ENCODE results near the gene SNX17. TPM values are rescaled to one million over a fixed set of nuclear protein-coding genes. Genes with fewer than 3 reads are reported as not detected.

Gene SNX17, protein sequence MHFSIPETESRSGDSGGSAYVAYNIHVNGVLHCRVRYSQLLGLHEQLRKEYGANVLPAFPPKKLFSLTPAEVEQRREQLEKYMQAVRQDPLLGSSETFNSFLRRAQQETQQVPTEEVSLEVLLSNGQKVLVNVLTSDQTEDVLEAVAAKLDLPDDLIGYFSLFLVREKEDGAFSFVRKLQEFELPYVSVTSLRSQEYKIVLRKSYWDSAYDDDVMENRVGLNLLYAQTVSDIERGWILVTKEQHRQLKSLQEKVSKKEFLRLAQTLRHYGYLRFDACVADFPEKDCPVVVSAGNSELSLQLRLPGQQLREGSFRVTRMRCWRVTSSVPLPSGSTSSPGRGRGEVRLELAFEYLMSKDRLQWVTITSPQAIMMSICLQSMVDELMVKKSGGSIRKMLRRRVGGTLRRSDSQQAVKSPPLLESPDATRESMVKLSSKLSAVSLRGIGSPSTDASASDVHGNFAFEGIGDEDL
- total RNA-seq (2022; extraction: Qiagen RNA extraction; ENCODE audit: low read depth): 123 to 145 TPM (median 138 TPM) in 5 replicates

GRCh38 chr2:27370026-27370815, at the start of gene SNX17, which contains the start of gene EIF2B4:
SNX17 (plus strand) TSS chr2:27370616; CDS start chr2:27370744, 128 bp downstream.
EIF2B4 (minus strand) TSS chr2:27370338; CDS start chr2:27370314, 24 bp downstream.

DNA sequence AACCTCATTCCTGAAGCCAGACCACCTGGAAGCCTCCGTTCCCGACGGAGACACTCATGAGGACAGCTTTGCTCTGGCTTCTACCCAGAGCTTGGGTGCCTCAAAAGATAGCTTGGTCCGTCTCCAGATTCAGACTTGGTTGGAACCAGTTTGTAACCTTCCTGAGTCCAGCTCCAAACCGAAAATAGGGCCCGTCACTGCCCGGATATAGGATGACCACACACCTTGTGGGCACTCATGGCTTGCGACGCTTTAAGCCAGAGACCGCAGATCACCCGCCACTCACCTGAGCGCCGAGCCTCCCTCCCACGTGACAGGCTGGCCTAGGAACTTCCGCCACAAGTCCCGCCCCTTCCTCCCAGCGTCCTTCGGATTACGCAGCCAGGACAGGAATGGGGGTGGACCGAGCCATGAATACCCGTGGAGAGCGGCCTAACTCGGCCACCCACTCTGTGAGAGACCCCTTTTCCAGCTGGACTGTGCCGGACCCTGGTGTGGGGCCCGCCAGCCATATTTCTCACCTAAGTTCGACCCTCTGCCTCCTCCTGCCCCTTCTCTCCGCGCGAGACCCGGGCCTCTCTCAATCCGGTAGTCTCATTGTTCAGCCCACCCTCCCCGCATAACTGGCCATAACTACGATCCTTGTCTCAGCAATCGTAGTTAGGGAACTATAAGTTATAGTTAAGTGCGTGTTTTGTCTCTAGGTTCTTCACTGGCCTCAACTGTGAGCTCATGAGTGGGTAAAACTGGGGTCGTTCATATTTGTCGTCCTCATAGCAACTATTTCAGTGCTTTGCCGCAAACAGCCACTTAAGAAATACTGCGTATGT, 47.4 kb upstream of the SNX17 start, which contains the start of gene MPV17:
TSS of gene MPV17 (minus strand) at position 332 of the 830 bp plus-strand sequence. CDS start 580 bp downstream, outside the sequence.

DNA sequence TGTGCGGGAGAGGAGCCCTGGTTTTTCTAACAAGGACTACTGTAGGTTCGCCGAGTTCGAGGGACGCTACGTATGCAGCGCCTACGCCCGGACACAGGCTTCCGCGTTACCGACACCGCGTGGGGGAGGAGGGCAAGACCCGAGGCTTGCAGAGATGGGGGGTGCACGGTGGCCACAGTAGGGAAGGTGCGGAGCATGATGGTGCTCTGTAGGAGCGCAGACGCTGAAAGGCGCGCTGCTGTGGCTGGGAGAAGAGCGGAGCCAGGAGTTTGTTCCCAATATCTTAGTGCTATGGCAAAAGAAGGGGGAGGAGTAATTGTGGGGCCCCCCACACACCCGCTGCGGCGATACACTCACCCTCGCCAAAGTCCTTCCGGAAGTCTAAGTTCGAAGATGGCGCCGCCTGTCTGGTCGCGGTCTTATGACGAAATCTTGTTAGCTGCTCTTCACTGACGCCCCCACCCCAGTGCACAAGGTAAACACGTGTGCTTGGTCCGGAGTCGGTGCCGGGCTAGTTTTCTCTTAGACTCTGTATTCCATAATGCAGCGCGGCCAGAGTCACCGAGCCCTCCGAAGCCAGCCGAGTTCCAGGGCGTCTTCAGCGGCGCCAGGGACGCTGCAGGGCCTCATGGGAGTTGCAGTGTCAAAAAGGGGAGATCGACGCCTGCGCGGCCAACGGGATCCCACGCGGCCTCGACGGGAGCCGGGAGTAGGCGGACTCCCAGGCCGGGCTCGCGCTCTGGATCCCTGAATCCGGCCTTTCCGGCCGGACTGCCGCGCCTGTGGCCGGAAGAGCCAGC, 13.8 kb upstream of the SNX17 start, which contains the start of gene GTF3C2:
TSS of gene GTF3C2 (minus strand) at position 383 of the 800 bp plus-strand sequence. CDS start 13,210 bp downstream, outside the sequence.

DNA sequence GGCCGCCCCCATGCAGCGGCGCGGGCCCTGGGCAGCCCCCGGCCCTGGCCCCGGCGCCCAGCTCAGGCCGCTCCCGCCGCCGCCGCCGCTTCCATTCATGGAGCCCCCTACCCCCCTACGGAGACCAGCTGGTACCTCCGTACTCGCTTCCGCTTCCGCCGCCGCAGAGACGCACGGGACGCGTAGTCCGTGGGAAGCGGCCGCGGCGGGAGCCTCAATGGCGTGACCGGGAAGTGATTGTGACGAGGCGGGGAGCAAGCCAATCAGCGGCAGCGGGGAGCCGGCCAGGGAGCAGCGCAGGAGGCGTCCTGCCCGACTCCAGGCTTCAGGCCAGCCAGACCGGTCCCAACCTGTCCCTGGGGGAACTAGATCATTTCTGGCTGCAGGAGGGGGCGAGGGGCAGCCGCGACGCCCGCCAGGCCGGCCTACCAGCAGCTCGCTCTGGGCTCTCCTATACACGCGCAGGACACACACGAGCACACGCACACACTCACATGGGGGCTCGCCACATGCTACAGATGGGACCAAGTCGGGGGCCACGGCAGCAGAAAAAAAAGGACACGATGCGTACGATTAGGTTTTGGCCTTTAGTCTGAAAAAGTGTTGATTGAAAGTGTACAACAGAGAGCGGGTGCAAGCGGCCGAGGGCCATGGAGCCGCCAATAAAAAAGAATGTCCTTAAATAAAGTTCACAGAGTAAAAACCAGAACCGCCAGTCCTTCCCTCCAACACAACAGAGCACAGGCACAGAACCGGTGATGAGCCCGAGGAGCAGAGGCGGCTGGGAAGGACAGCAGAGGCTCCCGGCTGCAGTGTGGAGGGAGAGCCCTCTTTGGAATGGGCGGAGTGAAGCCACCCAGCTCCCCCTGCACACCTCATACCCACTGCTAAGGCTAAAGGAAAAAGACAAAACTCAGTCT, 10.5 kb downstream of the SNX17 start, which contains the start of gene ZNF513:
TSS of gene ZNF513 (minus strand) at position 109 of the 920 bp plus-strand sequence. CDS start 208 bp downstream, outside the sequence.

DNA sequence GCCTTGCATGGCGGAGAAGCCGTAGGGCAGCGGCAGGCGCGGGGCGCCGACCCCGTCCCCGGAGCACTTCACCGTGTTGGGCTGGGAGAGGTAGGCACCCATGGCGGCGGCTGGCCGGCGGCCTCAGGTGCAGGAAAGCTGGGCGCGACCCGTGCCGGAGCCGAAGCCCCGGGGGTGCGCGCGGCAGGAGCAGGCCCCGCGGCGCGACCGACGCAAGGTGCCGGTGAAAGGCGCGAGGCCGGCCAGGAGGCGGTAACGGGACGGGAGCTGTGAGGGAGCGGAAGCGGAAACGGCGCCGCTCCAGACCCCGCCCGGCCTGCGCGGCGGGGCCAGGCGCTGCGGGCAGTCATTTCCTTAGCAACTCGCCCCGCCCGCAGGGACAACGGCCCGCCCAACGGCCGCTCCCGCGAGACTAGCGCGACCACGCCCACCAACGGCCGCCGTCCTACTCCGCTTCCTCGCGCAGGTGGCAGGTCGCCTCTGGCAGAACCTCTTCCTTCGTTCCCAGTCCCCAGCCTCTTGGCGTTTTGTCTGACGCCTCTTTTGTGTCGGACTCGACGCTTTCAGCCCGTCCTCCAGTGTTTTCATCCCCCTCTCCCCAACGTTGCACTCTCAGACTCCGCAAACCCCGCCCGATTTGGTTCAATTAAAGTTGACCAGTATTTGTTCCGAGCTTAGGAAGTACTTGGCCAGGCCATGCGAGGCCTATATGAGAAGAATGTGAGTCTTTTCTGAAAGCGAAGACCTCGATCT, 39.1 kb downstream of the SNX17 start, which contains the start of gene PPM1G:
TSS of gene PPM1G (minus strand) at position 271 of the 753 bp plus-strand sequence. CDS start at position 102, 169 bp downstream.

Other genes with a start within 250 kb of the SNX17 start
- gene ABHD1, start 246.8 kb upstream of the SNX17 start, total RNA-seq (2022; extraction: Qiagen RNA extraction; ENCODE audit: low read depth): 0.87 to 2.4 TPM (median 1.3 TPM) in 5 replicates
- 38.6 to 67.3 TPM (median 64.4 TPM) in 5 replicates for gene PREB, start 236.0 kb upstream of the SNX17 start, total RNA-seq (2022; extraction: Qiagen RNA extraction; ENCODE audit: low read depth)
- not detected in 5 replicates for gene PRR30, start 231.2 kb upstream of the SNX17 start, total RNA-seq (2022; extraction: Qiagen RNA extraction; ENCODE audit: low read depth)
- gene TCF23, start 221.6 kb upstream of the SNX17 start, total RNA-seq (2022; extraction: Qiagen RNA extraction; ENCODE audit: low read depth): not detected in 5 replicates
- gene ATRAID, start 158.6 kb upstream of the SNX17 start, total RNA-seq (2022; extraction: Qiagen RNA extraction; ENCODE audit: low read depth): 204 to 216 TPM (median 209 TPM) in 5 replicates
- gene SLC5A6, start 158.3 kb upstream of the SNX17 start, total RNA-seq (2022; extraction: Qiagen RNA extraction; ENCODE audit: low read depth): 52.3 to 74.6 TPM (median 73.0 TPM) in 5 replicates
- gene CAD, start 153.2 kb upstream of the SNX17 start, total RNA-seq (2022; extraction: Qiagen RNA extraction; ENCODE audit: low read depth): 38.9 to 70.4 TPM (median 69.8 TPM) in 5 replicates
- 1.9 to 4.2 TPM (median 3.6 TPM) in 5 replicates for gene SLC30A3, start 107.6 kb upstream of the SNX17 start, total RNA-seq (2022; extraction: Qiagen RNA extraction; ENCODE audit: low read depth)
- not detected in 5 replicates for gene DNAJC5G, start 95.2 kb upstream of the SNX17 start, total RNA-seq (2022; extraction: Qiagen RNA extraction; ENCODE audit: low read depth)
- gene TRIM54, start 88.2 kb upstream of the SNX17 start, total RNA-seq (2022; extraction: Qiagen RNA extraction; ENCODE audit: low read depth): 0.40 to 0.73 TPM (median 0.57 TPM) in 5 replicates
- gene UCN, start 62.2 kb upstream of the SNX17 start, total RNA-seq (2022; extraction: Qiagen RNA extraction; ENCODE audit: low read depth): 1.3 to 2.5 TPM (median 1.6 TPM) in 5 replicates
- gene MPV17, start 47.5 kb upstream of the SNX17 start, total RNA-seq (2022; extraction: Qiagen RNA extraction; ENCODE audit: low read depth): 69.5 to 99.3 TPM (median 89.0 TPM) in 5 replicates
- 57.1 to 70.8 TPM (median 62.9 TPM) in 5 replicates for gene GTF3C2, start 13.9 kb upstream of the SNX17 start, total RNA-seq (2022; extraction: Qiagen RNA extraction; ENCODE audit: low read depth)
- 54.9 to 66.2 TPM (median 62.1 TPM) in 5 replicates for gene EIF2B4, start 278 bp upstream of the SNX17 start, total RNA-seq (2022; extraction: Qiagen RNA extraction; ENCODE audit: low read depth)
- gene ZNF513, start 10.1 kb downstream of the SNX17 start, total RNA-seq (2022; extraction: Qiagen RNA extraction; ENCODE audit: low read depth): 6.2 to 14.6 TPM (median 14.5 TPM) in 5 replicates
- 148 to 181 TPM (median 176 TPM) in 5 replicates for gene PPM1G, start 39.0 kb downstream of the SNX17 start, total RNA-seq (2022; extraction: Qiagen RNA extraction; ENCODE audit: low read depth)
- 111 to 138 TPM (median 135 TPM) in 5 replicates for gene NRBP1, start 58.0 kb downstream of the SNX17 start, total RNA-seq (2022; extraction: Qiagen RNA extraction; ENCODE audit: low read depth)
- gene KRTCAP3, start 71.8 kb downstream of the SNX17 start, total RNA-seq (2022; extraction: Qiagen RNA extraction; ENCODE audit: low read depth): 0.64 to 0.94 TPM (median 0.74 TPM) in 5 replicates
- 6.6 to 12.6 TPM (median 8.8 TPM) in 5 replicates for gene IFT172, start 119.1 kb downstream of the SNX17 start, total RNA-seq (2022; extraction: Qiagen RNA extraction; ENCODE audit: low read depth)
- 3.3 to 6.4 TPM (median 4.1 TPM) in 5 replicates for gene FNDC4, start 124.6 kb downstream of the SNX17 start, total RNA-seq (2022; extraction: Qiagen RNA extraction; ENCODE audit: low read depth)
- 0.28 to 0.77 TPM (median 0.36 TPM) in 4 of 5 replicates, not detected in the other for gene GCKR, start 126.2 kb downstream of the SNX17 start, total RNA-seq (2022; extraction: Qiagen RNA extraction; ENCODE audit: low read depth)
- 15.5 to 19.4 TPM (median 18.4 TPM) in 5 replicates for gene ZNF512, start 212.4 kb downstream of the SNX17 start, total RNA-seq (2022; extraction: Qiagen RNA extraction; ENCODE audit: low read depth)